ENCODE data around the gene SPI1. TPM values are rescaled to one million over a fixed set of nuclear protein-coding genes. Genes with fewer than 3 reads are reported as not detected.

SPI1 gene
- total RNA-seq = not detected in 2 replicates
- long read RNA-seq = 0 reads

DNA sequence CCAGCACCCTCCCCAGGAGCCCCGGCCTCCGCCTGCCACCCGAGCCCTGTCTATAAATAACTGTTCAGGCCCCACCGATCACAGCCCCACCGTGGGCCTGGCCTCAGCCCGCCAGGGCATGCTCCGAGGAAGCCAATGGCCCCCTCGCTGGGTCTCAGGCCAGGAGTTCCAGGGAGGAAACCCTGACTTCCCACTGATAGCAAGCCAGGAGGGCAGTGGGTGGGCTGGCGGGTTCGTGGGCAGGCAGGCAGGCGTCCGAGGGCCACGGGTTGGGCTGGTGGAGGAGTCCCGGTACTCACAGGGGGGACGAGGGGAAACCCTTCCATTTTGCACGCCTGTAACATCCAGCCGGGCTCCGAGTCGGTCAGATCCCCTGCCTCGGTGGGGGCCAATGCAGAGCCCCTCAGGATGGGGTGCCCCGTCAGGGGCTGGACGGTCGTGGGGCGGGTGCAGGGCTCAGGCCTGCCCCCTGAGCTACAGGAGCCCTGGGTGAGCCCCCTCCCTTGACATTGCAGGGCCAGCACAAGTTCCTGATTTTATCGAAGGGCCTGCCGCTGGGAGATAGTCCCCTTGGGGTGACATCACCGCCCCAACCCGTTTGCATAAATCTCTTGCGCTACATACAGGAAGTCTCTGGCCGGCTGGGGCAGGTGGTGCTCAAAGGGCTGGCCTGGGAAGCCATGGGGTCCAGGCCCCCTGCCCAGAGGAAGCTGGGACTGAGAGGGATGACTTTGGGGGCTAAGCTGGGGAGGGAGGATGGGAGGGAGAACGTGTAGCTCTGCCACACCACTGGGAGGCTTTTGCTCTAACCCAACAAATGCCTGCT, at the start of gene SPI1:
TSS of gene SPI1 (minus strand) at position 538 of the 826 bp plus-strand sequence. CDS start at position 344, 194 bp downstream.
- DNase-seq (ENCODE audit: low read depth, low spot score) = no peak
- H3K27ac Mint-ChIP-seq (ENCODE audit: unreplicated experiment) = peak within 1 kb of the TSS; percentile 67
- no peak for TF ChIP-seq CTCF (conservative IDR thresholded peaks at IDR 0.05)
- H3K4me3 Mint-ChIP-seq = no peak within 1 kb of the TSS
- H3K4me1 Mint-ChIP-seq = no peaks in the 10 kb centered on the region
- no peaks in the 10 kb centered on the region for H3K27me3 Mint-ChIP-seq (ENCODE audit: low read depth)
- H3K9me3 Mint-ChIP-seq = peaks cover 3% of the 10 kb centered on the region
- no peaks in the 10 kb centered on the region for H3K36me3 Mint-ChIP-seq (ENCODE audit: low read depth)

DNA sequence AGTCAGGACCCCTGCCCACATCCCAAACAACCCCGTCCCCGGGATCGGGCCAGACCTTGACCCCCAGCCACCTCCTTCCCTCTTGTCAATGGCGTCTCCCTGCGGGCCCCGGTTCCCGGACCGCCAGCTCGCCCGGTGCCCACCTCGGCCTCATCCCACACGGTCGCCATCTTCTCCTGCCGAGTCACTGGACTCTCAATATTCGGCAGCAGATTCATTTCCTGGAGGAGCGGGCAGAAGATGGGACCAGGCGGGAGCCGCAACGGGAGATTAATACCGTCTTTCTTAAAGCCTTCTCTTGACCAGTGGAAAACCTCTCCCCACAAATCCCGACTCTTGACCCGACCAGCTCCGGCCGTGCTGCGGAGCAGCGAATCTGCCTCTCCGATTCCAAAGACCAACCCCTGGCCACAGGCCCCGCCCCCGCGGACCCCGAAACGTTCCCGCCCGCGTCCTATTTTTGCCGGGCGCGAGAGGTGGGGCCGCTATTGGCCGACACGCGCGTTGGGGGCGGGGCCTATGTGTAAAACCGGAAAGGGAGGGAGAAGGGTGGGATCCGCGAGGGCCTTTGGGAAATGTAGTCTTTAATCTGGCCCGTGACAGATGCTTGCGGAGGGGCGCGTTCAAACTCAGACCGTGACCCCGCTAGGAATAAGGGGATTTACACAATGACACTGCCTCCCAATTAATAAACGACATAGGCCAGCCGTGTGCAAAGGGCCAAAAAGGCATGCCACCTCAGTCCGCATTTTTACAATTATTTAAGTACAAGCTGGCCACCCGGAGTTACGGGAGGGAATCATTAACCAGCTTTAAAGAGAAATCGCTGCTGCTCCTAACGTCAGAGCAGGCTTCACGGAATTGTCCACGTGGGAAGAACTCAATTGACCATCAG, 48.0 kb upstream of the SPI1 start, which contains the start of gene PSMC3:
TSS of gene PSMC3 (minus strand) at position 378 of the 895 bp plus-strand sequence. CDS start at position 218, 160 bp downstream.
- peak; percentile 98 for DNase-seq (ENCODE audit: low read depth, low spot score)
- H3K36me3 Mint-ChIP-seq (ENCODE audit: low read depth) = peaks cover 14% of the 10 kb centered on the region
- peaks cover 26% of the 10 kb centered on the region for H3K4me1 Mint-ChIP-seq
- H3K9me3 Mint-ChIP-seq = no peaks in the 10 kb centered on the region
- H3K27ac Mint-ChIP-seq (ENCODE audit: unreplicated experiment) = peak within 1 kb of the TSS; percentile 100
- TF ChIP-seq CTCF (conservative IDR thresholded peaks at IDR 0.05) = no peak
- peak within 1 kb of the TSS; percentile 99 for H3K4me3 Mint-ChIP-seq
- no peaks in the 10 kb centered on the region for H3K27me3 Mint-ChIP-seq (ENCODE audit: low read depth)

DNA sequence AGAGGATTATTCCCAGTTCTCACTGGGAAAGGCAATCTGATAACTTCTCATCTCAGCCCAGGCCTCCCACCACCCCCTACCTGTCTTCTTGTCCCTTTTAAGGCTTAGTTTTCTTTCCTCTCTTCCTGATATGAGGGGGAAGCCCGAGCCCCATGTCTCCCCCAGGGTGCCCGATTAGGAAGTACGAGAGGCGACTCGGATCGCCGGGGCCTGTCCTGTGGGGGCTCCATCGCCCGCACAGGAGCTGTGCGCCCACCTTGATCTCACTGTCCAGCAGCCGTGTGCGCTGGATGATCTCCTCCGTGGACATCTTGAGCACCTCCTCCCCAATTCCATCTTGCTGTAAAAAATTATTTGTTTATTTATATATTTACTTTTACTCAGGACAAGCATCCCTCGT, 47.3 kb upstream of the SPI1 start:
- Mint-ChIP-seq H3K27me3 (ENCODE audit: low read depth) (no peaks in the 10 kb centered on the region), H3K4me3 (peak overlapping the region; percentile 99), H3K4me1 (peaks cover 26% of the 10 kb centered on the region), H3K9me3 (no peaks in the 10 kb centered on the region), H3K36me3 (ENCODE audit: low read depth) (peaks cover 14% of the 10 kb centered on the region), H3K27ac (ENCODE audit: unreplicated experiment) (peak overlapping the region; percentile 100)
- DNase-seq (ENCODE audit: low read depth, low spot score) = no peak
- TF ChIP-seq CTCF (conservative IDR thresholded peaks at IDR 0.05) = no peak

- H3K36me3 Mint-ChIP-seq (ENCODE audit: low read depth) = peaks cover 6% of the 10 kb centered on the region
- H3K4me1 Mint-ChIP-seq = no peaks in the 10 kb centered on the region
- no peaks in the 10 kb centered on the region for H3K9me3 Mint-ChIP-seq
- no peak for TF ChIP-seq CTCF (conservative IDR thresholded peaks at IDR 0.05)
- DNase-seq (ENCODE audit: low read depth, low spot score) = no peak
- H3K27ac Mint-ChIP-seq (ENCODE audit: unreplicated experiment) = no peak overlapping the region
- H3K27me3 Mint-ChIP-seq (ENCODE audit: low read depth) = no peaks in the 10 kb centered on the region
- peak overlapping the region; percentile 59 for H3K4me3 Mint-ChIP-seq
Measured at GRCh38 chr11:47418454-47419259, 40.3 kb upstream of the SPI1 start.

- Mint-ChIP-seq H3K27ac (ENCODE audit: unreplicated experiment) (peak overlapping the region; percentile 57), H3K36me3 (ENCODE audit: low read depth) (peaks cover 6% of the 10 kb centered on the region), H3K4me1 (no peaks in the 10 kb centered on the region), H3K27me3 (ENCODE audit: low read depth) (no peaks in the 10 kb centered on the region), H3K9me3 (no peaks in the 10 kb centered on the region), H3K4me3 (peak overlapping the region; percentile 59)
- DNase-seq (ENCODE audit: low read depth, low spot score) = no peak
- TF ChIP-seq CTCF (conservative IDR thresholded peaks at IDR 0.05) = no peak
Measured at GRCh38 chr11:47417712-47418111, 39.4 kb upstream of the SPI1 start.
